Measurements from ENCODE around the gene RDH5. TPM values are rescaled to one million over a fixed set of nuclear protein-coding genes. Genes with fewer than 3 reads are reported as not detected.

RDH5 gene
- total and polyA plus RNA-seq, 2 of the 13 experiments (the other 11 are each of a cell fraction or from before 2014, with no cell fraction given), result 2.6 to 5.7 TPM

- TF ChIP-seq ISL2 (CRISPR knock-in tag; IDR thresholded peaks at IDR 0.05) (no peak), RXRB (CRISPR knock-in tag; IDR thresholded peaks at IDR 0.05; ENCODE audit: borderline replicate concordance) (peak; percentile 33; the same call in 1 of the 2 replicates), PHF21A (CRISPR knock-in tag; IDR thresholded peaks at IDR 0.05) (peak; percentile 95), ZNF513 (CRISPR knock-in tag; conservative IDR thresholded peaks at IDR 0.05) (no peak), SRSF1 (optimal IDR thresholded peaks at IDR 0.05; ENCODE audit: low read depth, low read length) (peak; percentile 47), HOXA5 (CRISPR knock-in tag; IDR thresholded peaks at IDR 0.05) (peak; percentile 66; the same call in 1 of the 2 replicates), NFRKB (IDR thresholded peaks at IDR 0.05) (no peak), CREB1 (IDR thresholded peaks at IDR 0.05) (no peak), CREB1 (CRISPR knock-in tag; IDR thresholded peaks at IDR 0.05) (peak; percentile 41; the same call in 1 of the 2 replicates), ZHX1 (CRISPR knock-in tag; IDR thresholded peaks at IDR 0.05; ENCODE audit: low read depth) (no peak), ZNF770 (CRISPR knock-in tag; IDR thresholded peaks at IDR 0.05) (no peak), SOX5 (CRISPR knock-in tag; IDR thresholded peaks at IDR 0.05; ENCODE audit: borderline replicate concordance) (peak; percentile 42; the same call in 1 of the 2 replicates), PLRG1 (conservative IDR thresholded peaks at IDR 0.05) (no peak), MZF1 (CRISPR knock-in tag; IDR thresholded peaks at IDR 0.05; ENCODE audit: borderline replicate concordance) (no peak), FOXC1 (CRISPR knock-in tag; IDR thresholded peaks at IDR 0.05; ENCODE audit: borderline replicate concordance) (peak; percentile 48; the same call in 1 of the 2 replicates), HNRNPL (IDR thresholded peaks at IDR 0.05; ENCODE audit: low read depth, low read length) (peak; percentile 93), HNF4G (IDR thresholded peaks at IDR 0.05; ENCODE audit: borderline replicate concordance, low read depth, low read length) (peak; percentile 89), HNF4G (CRISPR knock-in tag; IDR thresholded peaks at IDR 0.05; ENCODE audit: borderline replicate concordance, low read depth) (peak; percentile 95), NFIB (CRISPR knock-in tag; IDR thresholded peaks at IDR 0.05; ENCODE audit: borderline replicate concordance) (no peak)
- TF ChIP-seq, protein P1, sequence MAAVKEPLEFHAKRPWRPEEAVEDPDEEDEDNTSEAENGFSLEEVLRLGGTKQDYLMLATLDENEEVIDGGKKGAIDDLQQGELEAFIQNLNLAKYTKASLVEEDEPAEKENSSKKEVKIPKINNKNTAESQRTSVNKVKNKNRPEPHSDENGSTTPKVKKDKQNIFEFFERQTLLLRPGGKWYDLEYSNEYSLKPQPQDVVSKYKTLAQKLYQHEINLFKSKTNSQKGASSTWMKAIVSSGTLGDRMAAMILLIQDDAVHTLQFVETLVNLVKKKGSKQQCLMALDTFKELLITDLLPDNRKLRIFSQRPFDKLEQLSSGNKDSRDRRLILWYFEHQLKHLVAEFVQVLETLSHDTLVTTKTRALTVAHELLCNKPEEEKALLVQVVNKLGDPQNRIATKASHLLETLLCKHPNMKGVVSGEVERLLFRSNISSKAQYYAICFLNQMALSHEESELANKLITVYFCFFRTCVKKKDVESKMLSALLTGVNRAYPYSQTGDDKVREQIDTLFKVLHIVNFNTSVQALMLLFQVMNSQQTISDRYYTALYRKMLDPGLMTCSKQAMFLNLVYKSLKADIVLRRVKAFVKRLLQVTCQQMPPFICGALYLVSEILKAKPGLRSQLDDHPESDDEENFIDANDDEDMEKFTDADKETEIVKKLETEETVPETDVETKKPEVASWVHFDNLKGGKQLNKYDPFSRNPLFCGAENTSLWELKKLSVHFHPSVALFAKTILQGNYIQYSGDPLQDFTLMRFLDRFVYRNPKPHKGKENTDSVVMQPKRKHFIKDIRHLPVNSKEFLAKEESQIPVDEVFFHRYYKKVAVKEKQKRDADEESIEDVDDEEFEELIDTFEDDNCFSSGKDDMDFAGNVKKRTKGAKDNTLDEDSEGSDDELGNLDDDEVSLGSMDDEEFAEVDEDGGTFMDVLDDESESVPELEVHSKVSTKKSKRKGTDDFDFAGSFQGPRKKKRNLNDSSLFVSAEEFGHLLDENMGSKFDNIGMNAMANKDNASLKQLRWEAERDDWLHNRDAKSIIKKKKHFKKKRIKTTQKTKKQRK (IDR thresholded peaks at IDR 0.05; ENCODE audit: low read length), result no peak
These were observed 38.8 kb upstream of the RDH5 start (continued) for GRCh38 chr12:55681142-55682077.
